Mesenchymal stem cell (in vitro differentiated cells and primary cell): ENCODE measurements around the gene RNF130.

Experiments
- DNase-seq: peaks from one replicate; pipeline ENCODE4 v3.0.0-alpha.2; 2013
- H2AFZ ChIP-seq: one replicate; pipeline ENCODE4 v1.6.1; 2013; ENCODE audit warnings: low read depth, mild to moderate bottlenecking, control low read depth, inconsistent platforms, low read length, moderate library complexity
- H2AK5ac ChIP-seq: 2 replicates; pipeline ENCODE4 v1.6.1; 2013; ENCODE audit warnings: low read length, moderate library complexity, mild to moderate bottlenecking, inconsistent platforms; ENCODE audit not compliant: severe bottlenecking
- H2BK120ac ChIP-seq: one replicate; pipeline ENCODE4 v1.6.1; 2013; ENCODE audit warnings: low read depth, mild to moderate bottlenecking, inconsistent platforms, low read length, moderate library complexity
- H2BK12ac ChIP-seq, 2 experiments: one replicate each; pipeline ENCODE4 v1.6.1; 2013; ENCODE audit warnings: inconsistent platforms in 2 of 2, low read length in 2 of 2, mild to moderate bottlenecking in 2 of 2, moderate library complexity in 2 of 2, control low read depth in 1 of 2
- H2BK15ac ChIP-seq: one replicate; pipeline ENCODE4 v1.6.1; 2013; ENCODE audit warnings: mild to moderate bottlenecking, low read depth, inconsistent platforms; ENCODE audit not compliant: poor library complexity, severe bottlenecking
- H2BK5ac ChIP-seq: 2 replicates; pipeline ENCODE4 v1.6.1; 2013; ENCODE audit warnings: low read depth, mild to moderate bottlenecking, low read length, control low read depth, inconsistent platforms; ENCODE audit not compliant: poor library complexity, severe bottlenecking
- H3K14ac ChIP-seq, 2 experiments: one replicate each; pipeline ENCODE4 v1.6.1; 2013; ENCODE audit warnings: inconsistent platforms in 2 of 2, low read length in 2 of 2, control low read depth in 1 of 2, mild to moderate bottlenecking in 1 of 2, moderate library complexity in 1 of 2
- H3K18ac ChIP-seq, 2 experiments: one replicate each; pipeline ENCODE4 v1.6.1; 2013; ENCODE audit warnings: inconsistent platforms in 2 of 2, low read length in 2 of 2, control low read depth in 1 of 2, low read depth in 1 of 2, mild to moderate bottlenecking in 1 of 2
- H3K23ac ChIP-seq, 2 experiments: one replicate each; pipeline ENCODE4 v1.6.1; 2013; ENCODE audit warnings: inconsistent platforms in 2 of 2, low read length in 2 of 2, mild to moderate bottlenecking in 2 of 2, moderate library complexity in 2 of 2, control low read depth in 1 of 2
- H3K27ac ChIP-seq: 2 replicates; pipeline ENCODE4 v1.5.1; 2013; ENCODE audit warnings: mild to moderate bottlenecking, moderate library complexity, low read length, control low read depth, inconsistent platforms; ENCODE audit not compliant: poor library complexity, severe bottlenecking
- H3K27me3 ChIP-seq, 2 experiments: 2 replicates each; pipeline versions ENCODE4 v1.6.1 to v1.7.0; 2013; ENCODE audit warnings: low read length in 2 of 2, mild to moderate bottlenecking in 2 of 2, moderate library complexity in 2 of 2, control low read depth in 1 of 2, inconsistent platforms in 1 of 2; ENCODE audit not compliant: control insufficient read depth in 1 of 2, insufficient read depth in 1 of 2
- H3K36me3 ChIP-seq, 2 experiments: 2 replicates each; pipeline versions ENCODE4 v1.6.1 to v1.7.0; 2013; ENCODE audit warnings: low read length in 2 of 2, control low read depth in 1 of 2, inconsistent platforms in 1 of 2, low read depth in 1 of 2, mild to moderate bottlenecking in 1 of 2; ENCODE audit not compliant: insufficient read depth in 2 of 2, control insufficient read depth in 1 of 2
- H3K4ac ChIP-seq, 2 experiments: one replicate each; pipeline ENCODE4 v1.6.1; 2013; ENCODE audit warnings: inconsistent platforms in 2 of 2, low read length in 2 of 2, mild to moderate bottlenecking in 2 of 2, moderate library complexity in 2 of 2, control low read depth in 1 of 2, low read depth in 1 of 2
- H3K4me1 ChIP-seq: 2 replicates; pipeline ENCODE4 v1.6.1; 2013; ENCODE audit warnings: low read depth, low read length, control low read depth; ENCODE audit not compliant: control insufficient read depth, insufficient read depth
- H3K4me2 ChIP-seq: 2 replicates; pipeline ENCODE4 v1.6.1; 2013; ENCODE audit warnings: low read length, mild to moderate bottlenecking, inconsistent platforms; ENCODE audit not compliant: poor library complexity, severe bottlenecking
- H3K4me3 ChIP-seq, 2 experiments: 2 replicates each; pipeline versions ENCODE4 v1.5.1 to v1.7.0; 2013; ENCODE audit warnings: low read length in 2 of 2, mild to moderate bottlenecking in 2 of 2, control low read depth in 1 of 2, low read depth in 1 of 2; ENCODE audit not compliant: insufficient read depth in 1 of 2
- H3K79me1 ChIP-seq: replicated peaks from 2 replicates; pipeline ENCODE4 v1.6.1; 2013; ENCODE audit warnings: mild to moderate bottlenecking, control low read depth, low read length, inconsistent platforms; ENCODE audit not compliant: poor library complexity, severe bottlenecking
- H3K9ac ChIP-seq: 2 replicates; pipeline ENCODE4 v1.7.0; 2013; ENCODE audit warnings: mild to moderate bottlenecking, low read length, moderate library complexity
- H3K9me3 ChIP-seq: 2 replicates; pipeline ENCODE4 v1.7.0; 2013; ENCODE audit warnings: mild to moderate bottlenecking, low read length; ENCODE audit not compliant: control insufficient read depth
- H4K8ac ChIP-seq: one replicate; pipeline ENCODE4 v1.6.1; 2013; ENCODE audit warnings: inconsistent platforms, mild to moderate bottlenecking, low read length, moderate library complexity
- H4K91ac ChIP-seq: one replicate; pipeline ENCODE4 v1.6.1; 2013; ENCODE audit warnings: mild to moderate bottlenecking, low read length, inconsistent platforms
- WGBS: methylation state at CpG from one replicate; pipeline ENCODE4 v1.1.7; 2013; ENCODE audit warnings: mixed read lengths; 5-methylcytosine and 5-hydroxymethylcytosine counted together

The RNF130 gene

GRCh38 chr5:179912951-179913350 is 158.6 kb downstream of the RNF130 start:
- Histone ChIP-seq H3K27ac (no peak overlapping the region), H2AK5ac (no peak overlapping the region), H4K91ac (no peak overlapping the region), H2BK15ac (no peak overlapping the region), H3K36me3 (no peaks in the 10 kb centered on the region), H3K4me1 (peaks cover 13% of the 10 kb centered on the region), H3K18ac (no peak overlapping the region), H3K79me1 (no peaks in the 10 kb centered on the region), H2BK5ac (no peak overlapping the region), H3K14ac (no peak overlapping the region), H2BK120ac (no peak overlapping the region), H3K4me3 (no peak overlapping the region), H3K9me3 (no peaks in the 10 kb centered on the region), H2BK12ac (no peak overlapping the region), H2AFZ (no peak overlapping the region), H3K4ac (no peak overlapping the region), H3K4me2 (no peak overlapping the region), H3K23ac (no peak overlapping the region), H4K8ac (no peak overlapping the region), H3K27me3 (no peaks in the 10 kb centered on the region), H3K9ac (no peak overlapping the region)
- WGBS: 93% methylated on average over 18 of the region's 19 CpGs
- DNase-seq: no peak

GRCh38 chr5:179912386-179912785 is 159.2 kb downstream of the RNF130 start:
- no peak for DNase-seq
- H3K14ac ChIP-seq: no peak overlapping the region
- H3K4me2 ChIP-seq: no peak overlapping the region
- no peak overlapping the region for H3K23ac ChIP-seq
- H2BK120ac ChIP-seq: no peak overlapping the region
- H3K4me1 ChIP-seq: peaks cover 14% of the 10 kb centered on the region
- H3K27me3 ChIP-seq: no peaks in the 10 kb centered on the region
- H3K18ac ChIP-seq: no peak overlapping the region
- H2BK15ac ChIP-seq: no peak overlapping the region
- H3K9ac ChIP-seq: no peak overlapping the region
- no peaks in the 10 kb centered on the region for H3K79me1 ChIP-seq
- no peak overlapping the region for H4K8ac ChIP-seq
- H2BK5ac ChIP-seq: no peak overlapping the region
- no peak overlapping the region for H2AFZ ChIP-seq
- 80% methylated on average over 5 of the region's 7 CpGs for WGBS
- no peak overlapping the region for H2BK12ac ChIP-seq
- no peak overlapping the region for H4K91ac ChIP-seq
- no peak overlapping the region for H3K4me3 ChIP-seq
- no peak overlapping the region for H3K4ac ChIP-seq
- no peak overlapping the region for H2AK5ac ChIP-seq
- H3K36me3 ChIP-seq: no peaks in the 10 kb centered on the region
- no peak overlapping the region for H3K27ac ChIP-seq
- no peaks in the 10 kb centered on the region for H3K9me3 ChIP-seq

- Histone ChIP-seq H2AFZ (no peak overlapping the region), H3K14ac (no peak overlapping the region), H3K9me3 (no peaks in the 10 kb centered on the region), H3K9ac (no peak overlapping the region), H3K79me1 (peaks cover 12% of the 10 kb centered on the region), H4K91ac (no peak overlapping the region), H3K27me3 (no peaks in the 10 kb centered on the region), H3K23ac (no peak overlapping the region), H3K4ac (no peak overlapping the region), H2BK15ac (no peak overlapping the region), H3K4me2 (no peak overlapping the region), H3K18ac (no peak overlapping the region), H2AK5ac (no peak overlapping the region), H2BK12ac (no peak overlapping the region), H3K4me1 (peaks cover 23% of the 10 kb centered on the region), H4K8ac (no peak overlapping the region), H2BK5ac (no peak overlapping the region), H2BK120ac (no peak overlapping the region), H3K4me3 (no peak overlapping the region), H3K27ac (no peak overlapping the region), H3K36me3 (peaks cover 8 to 14% of the 10 kb centered on the region in 2 experiments)
- DNase-seq: no peak
- over 99% methylated on average over 6 of the region's 6 CpGs for WGBS
Observed at GRCh38 chr5:179909224-179909623, 162.3 kb downstream of the RNF130 start.

- no peak overlapping the region for H3K4ac ChIP-seq
- peak overlapping the region in 1 of 2 experiments; percentile 59 for H3K23ac ChIP-seq
- H3K27me3 ChIP-seq: no peaks in the 10 kb centered on the region
- peak overlapping the region in 1 of 2 experiments; percentile 78 for H3K4me3 ChIP-seq
- no peak overlapping the region for H2BK15ac ChIP-seq
- no peak overlapping the region for H3K4me2 ChIP-seq
- 80% methylated on average over 16 of the region's 16 CpGs for WGBS
- peak overlapping the region in 1 of 2 experiments; percentile 54 for H2BK12ac ChIP-seq
- H3K18ac ChIP-seq: peak overlapping the region in 1 of 2 experiments; percentile 65
- peaks cover 16% of the 10 kb centered on the region for H3K79me1 ChIP-seq
- peak overlapping the region; percentile 82 for H3K9ac ChIP-seq
- H3K27ac ChIP-seq: no peak overlapping the region
- H4K91ac ChIP-seq: no peak overlapping the region
- peak; percentile 8 for DNase-seq
- H3K4me1 ChIP-seq: peaks cover 20% of the 10 kb centered on the region
- H3K36me3 ChIP-seq: peaks cover 14 to 21% of the 10 kb centered on the region in 2 experiments
- H4K8ac ChIP-seq: peak overlapping the region; percentile 82
- no peak overlapping the region for H2AK5ac ChIP-seq
- no peak overlapping the region for H2BK5ac ChIP-seq
- H2BK120ac ChIP-seq: no peak overlapping the region
- no peaks in the 10 kb centered on the region for H3K9me3 ChIP-seq
- H3K14ac ChIP-seq: no peak overlapping the region
- no peak overlapping the region for H2AFZ ChIP-seq
Observed at GRCh38 chr5:179908528-179908927, 163.0 kb downstream of the RNF130 start.
